CD4-positive, CD25-positive, alpha-beta regulatory T cell (primary cell): ENCODE data around the gene CSNK2B. TPM values are rescaled to one million over a fixed set of nuclear protein-coding genes. Genes with fewer than 3 reads are reported as not detected.

Source experiments
- ATAC-seq, 2 donors: fragments of 150-1000 bp; cut with Tn5 transposase; one replicate each; pipeline ENCODE4 v1.10.0; 2021; ENCODE audit warnings: low read depth in 2 of 2, moderate number of reproducible peaks in 2 of 2, moderate library complexity in 1 of 2
- DNase-seq, 3 donors: peaks; one replicate each; pipeline versions ENCODE4 v3.0.0 to v3.0.0-alpha.2; 2012 to 2022; ENCODE audit warnings: mixed read lengths in 1 of 3
- H3K27ac ChIP-seq: one replicate; pipeline ENCODE4 v1.7.0; 2013; ENCODE audit warnings: mild to moderate bottlenecking, low read length; ENCODE audit not compliant: insufficient read depth, poor library complexity, severe bottlenecking
- H3K27me3 ChIP-seq: one replicate; pipeline ENCODE4 v1.7.0; 2013; ENCODE audit warnings: low read length; ENCODE audit not compliant: control insufficient read depth, insufficient read depth
- H3K36me3 ChIP-seq: one replicate; pipeline ENCODE4 v1.7.0; 2013; ENCODE audit warnings: mild to moderate bottlenecking, low read length, moderate library complexity; ENCODE audit not compliant: control insufficient read depth, insufficient read depth
- H3K4me1 ChIP-seq: 2 replicates; pipeline ENCODE4 v1.7.0; 2013; ENCODE audit warnings: mild to moderate bottlenecking, low read length; ENCODE audit not compliant: insufficient read depth, control insufficient read depth, poor library complexity, severe bottlenecking
- H3K4me3 ChIP-seq: one replicate; pipeline ENCODE4 v1.7.0; 2013; ENCODE audit warnings: low read depth, mild to moderate bottlenecking, low read length, moderate library complexity
- H3K9me3 ChIP-seq, 2 experiments: 1 replicate in 1 of 2; 2 replicates in 1 of 2; pipeline ENCODE4 v1.7.0; 2013; ENCODE audit warnings: low read length in 2 of 2, mild to moderate bottlenecking in 1 of 2, moderate library complexity in 1 of 2; ENCODE audit not compliant: control insufficient read depth in 2 of 2
- H3K27ac Mint-ChIP-seq, 3 donors: one replicate each; pipeline ENCODE4 v1.8.0; 2020 to 2022; ENCODE audit warnings: mild to moderate bottlenecking in 3 of 3, mixed read lengths in 3 of 3, moderate library complexity in 2 of 3
- H3K27me3 Mint-ChIP-seq: one replicate; pipeline ENCODE4 v1.8.0; 2022; ENCODE audit warnings: mild to moderate bottlenecking, mixed read lengths
- H3K36me3 Mint-ChIP-seq: one replicate; pipeline ENCODE4 v1.8.0; 2020; ENCODE audit warnings: mixed read lengths
- H3K4me1 Mint-ChIP-seq, 4 donors: one replicate each; pipeline ENCODE4 v1.8.0; 2020 to 2022; ENCODE audit warnings: mixed read lengths in 4 of 4, mild to moderate bottlenecking in 1 of 4
- H3K4me3 Mint-ChIP-seq, 4 donors: one replicate each; pipeline ENCODE4 v1.8.0; 2020 to 2022; ENCODE audit warnings: mild to moderate bottlenecking in 4 of 4, mixed read lengths in 4 of 4, moderate library complexity in 3 of 4
- H3K9me3 Mint-ChIP-seq, 7 donors: one replicate each; pipeline ENCODE4 v1.8.0; 2020 to 2022; ENCODE audit warnings: mixed read lengths in 7 of 7, mild to moderate bottlenecking in 3 of 7, moderate library complexity in 2 of 7
- polyA plus RNA-seq, 4 donors: library from polyadenylated mRNA; unstranded; fragments of 300-500 nt; fragmentation: Illumina TruSeq; gene quantifications; one replicate each; pipeline ENCODE4 v1.2.3, GENCODE V29; 2021
- total RNA-seq: library from RNA; stranded (reverse); gene quantifications from one replicate; pipeline ENCODE4 v1.2.3, GENCODE V29; 2022

The CSNK2B gene
- total and polyA plus RNA-seq, 5 donors from 2014 or later: 141 to 285 (median 240) TPM

- no peak for ATAC-seq
- no peak for DNase-seq
These were observed 34.1 kb upstream of the CSNK2B start for GRCh38 chr6:31631681-31632278.

GRCh38 chr6:31632279-31632946 is 33.5 kb upstream of the CSNK2B start:
- ATAC-seq: no peak
- no peak overlapping the region for H3K4me3 Mint-ChIP-seq
- peaks cover 0 to 10% (median under 1%) of the 10 kb centered on the region in 4 donors for H3K4me1 Mint-ChIP-seq
- H3K27ac Mint-ChIP-seq: no peak overlapping the region
- H3K27me3 ChIP-seq: no peaks in the 10 kb centered on the region
- H3K27ac ChIP-seq: no peak overlapping the region
- H3K4me1 ChIP-seq: no peaks in the 10 kb centered on the region
- H3K36me3 ChIP-seq: peaks cover 85% of the 10 kb centered on the region
- no peaks in the 10 kb centered on the region for H3K9me3 ChIP-seq
- no peak overlapping the region for H3K4me3 ChIP-seq
- peaks cover 46% of the 10 kb centered on the region for H3K36me3 Mint-ChIP-seq
- H3K9me3 Mint-ChIP-seq: peaks cover 0 to 1% (median 0%) of the 10 kb centered on the region in 7 donors
- no peaks in the 10 kb centered on the region for H3K27me3 Mint-ChIP-seq
- no peak for DNase-seq

More at GRCh38 chr6:31631681-31632278, 34.1 kb upstream of the CSNK2B start:
- H3K4me3 ChIP-seq: no peak overlapping the region
- Mint-ChIP-seq H3K4me1 (peaks cover 0 to 10% (median 2%) of the 10 kb centered on the region in 4 donors), H3K4me3 (no peak overlapping the region), H3K9me3 (peaks cover 0 to 1% (median 0%) of the 10 kb centered on the region in 7 donors), H3K27ac (peak overlapping the region in 1 of 3 donors; percentile 52), H3K36me3 (peaks cover 52% of the 10 kb centered on the region), H3K27me3 (no peaks in the 10 kb centered on the region)
- no peaks in the 10 kb centered on the region for H3K27me3 ChIP-seq
- no peak overlapping the region for H3K27ac ChIP-seq
- H3K36me3 ChIP-seq: peaks cover 86% of the 10 kb centered on the region
- H3K9me3 ChIP-seq: no peaks in the 10 kb centered on the region
- no peaks in the 10 kb centered on the region for H3K4me1 ChIP-seq

GRCh38 chr6:31633447-31633846 is 32.4 kb upstream of the CSNK2B start:
- Histone ChIP-seq H3K4me1 (no peaks in the 10 kb centered on the region), H3K27ac (no peak overlapping the region), H3K4me3 (no peak overlapping the region), H3K36me3 (peaks cover 81% of the 10 kb centered on the region), H3K9me3 (no peaks in the 10 kb centered on the region), H3K27me3 (no peaks in the 10 kb centered on the region)
- Mint-ChIP-seq H3K27ac (no peak overlapping the region), H3K4me3 (no peak overlapping the region), H3K4me1 (peaks cover 0 to 7% (median 0%) of the 10 kb centered on the region in 4 donors), H3K9me3 (no peaks in the 10 kb centered on the region), H3K36me3 (peaks cover 43% of the 10 kb centered on the region), H3K27me3 (no peaks in the 10 kb centered on the region)
- DNase-seq (no peak), ATAC-seq (no peak)

- Mint-ChIP-seq H3K4me1 (peaks cover 0 to 7% (median 0%) of the 10 kb centered on the region in 4 donors), H3K27me3 (no peaks in the 10 kb centered on the region), H3K4me3 (no peak overlapping the region), H3K27ac (no peak overlapping the region), H3K9me3 (no peaks in the 10 kb centered on the region), H3K36me3 (peaks cover 46% of the 10 kb centered on the region)
- ATAC-seq (no peak), DNase-seq (no peak)
- Histone ChIP-seq H3K36me3 (peaks cover 79% of the 10 kb centered on the region), H3K4me3 (no peak overlapping the region), H3K27ac (no peak overlapping the region), H3K4me1 (no peaks in the 10 kb centered on the region), H3K9me3 (no peaks in the 10 kb centered on the region), H3K27me3 (no peaks in the 10 kb centered on the region)
These were observed 31.7 kb upstream of the CSNK2B start for GRCh38 chr6:31634131-31634530.

- H3K4me3 ChIP-seq: no peak overlapping the region
These were observed 30.8 kb upstream of the CSNK2B start for GRCh38 chr6:31634969-31635575.

GRCh38 chr6:31636698-31637596 is 28.9 kb upstream of the CSNK2B start:
- DNase-seq (no peak), ATAC-seq (no peak)
- Histone ChIP-seq H3K27ac (no peak overlapping the region), H3K4me1 (no peaks in the 10 kb centered on the region), H3K4me3 (no peak overlapping the region), H3K27me3 (no peaks in the 10 kb centered on the region), H3K36me3 (peaks cover 87% of the 10 kb centered on the region), H3K9me3 (no peaks in the 10 kb centered on the region)
- Mint-ChIP-seq H3K27ac (no peak overlapping the region), H3K4me1 (peaks cover 0 to 4% (median 0%) of the 10 kb centered on the region in 4 donors), H3K36me3 (peaks cover 45% of the 10 kb centered on the region), H3K27me3 (no peaks in the 10 kb centered on the region), H3K4me3 (no peak overlapping the region), H3K9me3 (no peaks in the 10 kb centered on the region)

More at GRCh38 chr6:31634969-31635575, 30.8 kb upstream of the CSNK2B start:
- DNase-seq (no peak), ATAC-seq (no peak)
- no peaks in the 10 kb centered on the region for H3K27me3 ChIP-seq
- H3K36me3 Mint-ChIP-seq: peaks cover 43% of the 10 kb centered on the region
- no peak overlapping the region for H3K4me3 Mint-ChIP-seq
- no peaks in the 10 kb centered on the region for H3K27me3 Mint-ChIP-seq
- H3K4me1 Mint-ChIP-seq: peaks cover 0 to 7% (median 0%) of the 10 kb centered on the region in 4 donors
- H3K36me3 ChIP-seq: peaks cover 81% of the 10 kb centered on the region
- no peaks in the 10 kb centered on the region for H3K4me1 ChIP-seq
- no peaks in the 10 kb centered on the region for H3K9me3 ChIP-seq
- H3K27ac Mint-ChIP-seq: no peak overlapping the region
- no peak overlapping the region for H3K27ac ChIP-seq
- H3K9me3 Mint-ChIP-seq: no peaks in the 10 kb centered on the region

GRCh38 chr6:31639043-31639442 is 26.8 kb upstream of the CSNK2B start:
- no peaks in the 10 kb centered on the region for H3K27me3 Mint-ChIP-seq
- no peak for ATAC-seq
- no peak for DNase-seq
- H3K36me3 Mint-ChIP-seq: peaks cover 43% of the 10 kb centered on the region
- Histone ChIP-seq H3K36me3 (peaks cover 89% of the 10 kb centered on the region), H3K9me3 (no peaks in the 10 kb centered on the region), H3K27me3 (no peaks in the 10 kb centered on the region), H3K4me3 (no peak overlapping the region), H3K4me1 (no peaks in the 10 kb centered on the region), H3K27ac (no peak overlapping the region)
- no peak overlapping the region for H3K4me3 Mint-ChIP-seq
- H3K9me3 Mint-ChIP-seq: no peaks in the 10 kb centered on the region
- peaks cover 0 to 2% (median 0%) of the 10 kb centered on the region in 4 donors for H3K4me1 Mint-ChIP-seq
- no peak overlapping the region for H3K27ac Mint-ChIP-seq
